RWPE1 (cell line): Measurements from ENCODE around the gene ZCCHC8.

ENCODE experiments used
- CTCF ChIA-PET: fragments of 350-600 bp; sonication (Branson Sonifier 250); formaldehyde crosslinking; extraction: SDS; loops from one replicate; lab custom pipeline; 2021; lab: Yijun Ruan, JAX
- POLR2A ChIA-PET: fragments of 400-600 bp; formaldehyde crosslinking; extraction: SDS; loops from one replicate; lab custom pipeline; 2020; ENCODE audit warnings: antibody characterized with exemption; ENCODE audit not compliant: low non-redundant PET; lab: Yijun Ruan, JAX
- DNase-seq: peaks from one replicate; pipeline ENCODE4 v3.0.0; 2012; ENCODE audit warnings: low spot score
- H3K27ac ChIP-seq: fragments of 450-650 bp; 2 replicates; pipeline ENCODE4 v1.5.1; 2017
- CTCF ChIP-seq: fragments of 450-650 bp; conservative IDR thresholded peaks from 2 replicates; pipeline ENCODE4 v1.5.1; 2017; ENCODE audit warnings: low read depth, mild to moderate bottlenecking

Gene ZCCHC8

GRCh38 chr12:122460641-122461040, 40.1 kb downstream of the ZCCHC8 start:
- CTCF ChIA-PET = no interaction called here
- no peak overlapping the region for H3K27ac ChIP-seq
- TF ChIP-seq CTCF = no peak
- POLR2A ChIA-PET = no interaction called here
- no peak for DNase-seq

GRCh38 chr12:122460061-122460460, 40.7 kb downstream of the ZCCHC8 start:
- DNase-seq = no peak
- POLR2A ChIA-PET = no interaction called here
- peak overlapping the region; percentile 17; the same call in 1 of the 2 replicates for H3K27ac ChIP-seq
- CTCF ChIA-PET = no interaction called here
- no peak for TF ChIP-seq CTCF

- TF ChIP-seq CTCF = no peak
- CTCF ChIA-PET = interaction anchor here (0.7 kb wide), 1 partner anchor 56 kb away, joined by 5 read pairs; no protein-coding TSS in a partner anchor
- no peak for DNase-seq
- POLR2A ChIA-PET = no interaction called here
- peak overlapping the region; percentile 17; the same call in 1 of the 2 replicates for H3K27ac ChIP-seq
Observed at GRCh38 chr12:122459211-122459610, 41.5 kb downstream of the ZCCHC8 start.

GRCh38 chr12:122458105-122459035, 42.4 kb downstream of the ZCCHC8 start:
- ChIA-PET CTCF (no interaction called here), POLR2A (no interaction called here)
- H3K27ac ChIP-seq = no peak overlapping the region
- no peak for DNase-seq
- no peak for TF ChIP-seq CTCF

- ChIA-PET POLR2A (no interaction called here), CTCF (no interaction called here)
- TF ChIP-seq CTCF = no peak
- no peak overlapping the region for H3K27ac ChIP-seq
- DNase-seq = no peak
Observed at GRCh38 chr12:122457627-122458026, 43.1 kb downstream of the ZCCHC8 start.

- CTCF ChIA-PET = interaction anchor here (0.9 kb wide), 1 partner anchor 9 kb away, joined by 3 read pairs; no protein-coding TSS in a partner anchor
- TF ChIP-seq CTCF = no peak
- POLR2A ChIA-PET = no interaction called here
- no peak for DNase-seq
- H3K27ac ChIP-seq = peak overlapping the region; percentile 4; the same call in 1 of the 2 replicates
Observed at GRCh38 chr12:122454739-122455138, 46.0 kb downstream of the ZCCHC8 start.
